Smooth muscle cell (in vitro differentiated cells): ENCODE results near the gene SCUBE2. TPM values are rescaled to one million over a fixed set of nuclear protein-coding genes. Genes with fewer than 3 reads are reported as not detected.

Experiments
- DNase-seq: peaks from one replicate; lab custom pipeline; 2025; ENCODE audit not compliant: unreplicated experiment; lab: John Stamatoyannopoulos, UW
- H2AFZ ChIP-seq: fragments of 200-600 bp; sonication (generic); 2 replicates; pipeline ENCODE4 v1.6.0; 2016; ENCODE audit warnings: antibody characterized with exemption, low read depth, mild to moderate bottlenecking
- H3F3A ChIP-seq: fragments of 200-600 bp; sonication (generic); 2 replicates; pipeline ENCODE4 v1.6.0; 2017; ENCODE audit warnings: antibody characterized with exemption, low read depth
- H3K27ac ChIP-seq: fragments of 200-600 bp; sonication (generic); 2 replicates; pipeline ENCODE4 v1.5.1; 2016; ENCODE audit warnings: low read depth, mild to moderate bottlenecking
- H3K27me3 ChIP-seq: fragments of 200-600 bp; sonication (generic); 2 replicates; pipeline ENCODE4 v1.6.1; 2016; ENCODE audit warnings: low read depth, mild to moderate bottlenecking
- H3K36me3 ChIP-seq: fragments of 200-600 bp; sonication (generic); 2 replicates; pipeline ENCODE4 v1.5.1; 2016; ENCODE audit warnings: low read depth
- H3K4me1 ChIP-seq: fragments of 200-600 bp; sonication (generic); 2 replicates; pipeline ENCODE4 v1.5.1; 2016; ENCODE audit warnings: low read depth
- H3K4me2 ChIP-seq: fragments of 200-600 bp; sonication (generic); 2 replicates; pipeline ENCODE4 v1.6.0; 2016; ENCODE audit warnings: mild to moderate bottlenecking
- H3K4me3 ChIP-seq: fragments of 200-600 bp; sonication (generic); 2 replicates; pipeline ENCODE4 v1.5.1; 2016; ENCODE audit warnings: mild to moderate bottlenecking
- H3K79me2 ChIP-seq: fragments of 200-600 bp; sonication (generic); 2 replicates; pipeline ENCODE4 v1.6.0; 2016; ENCODE audit warnings: low read depth, mild to moderate bottlenecking
- H3K9ac ChIP-seq: fragments of 200-600 bp; sonication (generic); 2 replicates; pipeline ENCODE4 v1.6.0; 2016; ENCODE audit warnings: low read depth
- H3K9me3 ChIP-seq: fragments of 200-600 bp; sonication (generic); replicated peaks from 2 replicates; pipeline ENCODE4 v1.5.1; 2016; ENCODE audit warnings: low read depth
- H4K20me1 ChIP-seq: fragments of 200-600 bp; sonication (generic); 2 replicates; pipeline ENCODE4 v1.6.0; 2016; ENCODE audit warnings: low read depth
- WGBS: methylation state at CpG from one replicate; pipeline ENCODE4 v1.1.7; 2016; ENCODE audit warnings: low lambda C conversion rate; 5-methylcytosine and 5-hydroxymethylcytosine counted together
- polyA plus RNA-seq: library from polyadenylated mRNA; unstranded; fragments of >200 nt; fragmentation: Nextera tagmentation; extraction: Ambion mirVana; gene quantifications from 2 replicates; pipeline ENCODE4 v1.2.1, GENCODE V29; 2016
- total RNA-seq: library from RNA; depleted of rRNA; stranded (reverse); fragments of >200 nt; gene quantifications from 2 replicates; pipeline ENCODE4 v1.2.3, GENCODE V29; 2014
- TF ChIP-seq, protein P1 (sequence below): fragments of 200-600 bp; sonication (generic); IDR thresholded peaks from 2 replicates; pipeline ENCODE4 v1.5.1; 2017; ENCODE audit warnings: borderline replicate concordance, mild to moderate bottlenecking, antibody characterized with exemption; ENCODE audit not compliant: insufficient read depth, poor library complexity, severe bottlenecking

The SCUBE2 gene
- total RNA-seq: 5.0 and 6.7 TPM in 2 replicates
- polyA plus RNA-seq: 1.4 and 2.2 TPM in 2 replicates

- H3K4me3 ChIP-seq: peak within 1 kb of the TSS; percentile 59
- no peak for DNase-seq
- no peaks in the 10 kb centered on the region for H3K36me3 ChIP-seq
- H3K4me2 ChIP-seq: peak within 1 kb of the TSS; percentile 95
- H2AFZ ChIP-seq: peak within 1 kb of the TSS; percentile 40
- H3K27me3 ChIP-seq: peaks cover 49% of the 10 kb centered on the region
- no peaks in the 10 kb centered on the region for H3F3A ChIP-seq
- no peak within 1 kb of the TSS for H3K27ac ChIP-seq
- no peaks in the 10 kb centered on the region for H3K79me2 ChIP-seq
- TF ChIP-seq, protein P1, sequence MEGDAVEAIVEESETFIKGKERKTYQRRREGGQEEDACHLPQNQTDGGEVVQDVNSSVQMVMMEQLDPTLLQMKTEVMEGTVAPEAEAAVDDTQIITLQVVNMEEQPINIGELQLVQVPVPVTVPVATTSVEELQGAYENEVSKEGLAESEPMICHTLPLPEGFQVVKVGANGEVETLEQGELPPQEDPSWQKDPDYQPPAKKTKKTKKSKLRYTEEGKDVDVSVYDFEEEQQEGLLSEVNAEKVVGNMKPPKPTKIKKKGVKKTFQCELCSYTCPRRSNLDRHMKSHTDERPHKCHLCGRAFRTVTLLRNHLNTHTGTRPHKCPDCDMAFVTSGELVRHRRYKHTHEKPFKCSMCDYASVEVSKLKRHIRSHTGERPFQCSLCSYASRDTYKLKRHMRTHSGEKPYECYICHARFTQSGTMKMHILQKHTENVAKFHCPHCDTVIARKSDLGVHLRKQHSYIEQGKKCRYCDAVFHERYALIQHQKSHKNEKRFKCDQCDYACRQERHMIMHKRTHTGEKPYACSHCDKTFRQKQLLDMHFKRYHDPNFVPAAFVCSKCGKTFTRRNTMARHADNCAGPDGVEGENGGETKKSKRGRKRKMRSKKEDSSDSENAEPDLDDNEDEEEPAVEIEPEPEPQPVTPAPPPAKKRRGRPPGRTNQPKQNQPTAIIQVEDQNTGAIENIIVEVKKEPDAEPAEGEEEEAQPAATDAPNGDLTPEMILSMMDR: no peak
- no peaks in the 10 kb centered on the region for H4K20me1 ChIP-seq
- peaks cover 8% of the 10 kb centered on the region for H3K4me1 ChIP-seq
- no peaks in the 10 kb centered on the region for H3K9me3 ChIP-seq
- H3K9ac ChIP-seq: no peak within 1 kb of the TSS
- 6% methylated on average over 23 of the region's 113 CpGs for WGBS
Observed at GRCh38 chr11:9091044-9091922, at the start of gene SCUBE2. SCUBE2 (minus strand) TSS chr11:9091599; CDS start chr11:9091528, 71 bp downstream.

GRCh38 chr11:9141186-9141585, 49.8 kb upstream of the SCUBE2 start:
- H3K36me3 ChIP-seq: no peaks in the 10 kb centered on the region
- no peaks in the 10 kb centered on the region for H3K27me3 ChIP-seq
- TF ChIP-seq, protein P1: no peak
- peak overlapping the region; percentile 19 for H3K27ac ChIP-seq
- no peak for DNase-seq
- peaks cover 5% of the 10 kb centered on the region for H3K4me1 ChIP-seq
- 86% methylated on average over 7 of the region's 7 CpGs for WGBS
- no peak overlapping the region for H3K9ac ChIP-seq
- H2AFZ ChIP-seq: no peak overlapping the region
- peaks cover 13% of the 10 kb centered on the region for H3F3A ChIP-seq
- H3K4me2 ChIP-seq: no peak overlapping the region
- H4K20me1 ChIP-seq: peaks cover 3% of the 10 kb centered on the region
- H3K9me3 ChIP-seq: no peaks in the 10 kb centered on the region
- H3K79me2 ChIP-seq: no peaks in the 10 kb centered on the region
- no peak overlapping the region for H3K4me3 ChIP-seq

- H3K27ac ChIP-seq: peak overlapping the region; percentile 79
Observed at GRCh38 chr11:9139628-9140357, 48.4 kb upstream of the SCUBE2 start.

More at GRCh38 chr11:9139628-9140357, 48.4 kb upstream of the SCUBE2 start:
- no peaks in the 10 kb centered on the region for H3K4me1 ChIP-seq
- H3K36me3 ChIP-seq: no peaks in the 10 kb centered on the region
- no peaks in the 10 kb centered on the region for H3K9me3 ChIP-seq
- WGBS: 95% methylated on average over 7 of the region's 7 CpGs
- H3K4me3 ChIP-seq: no peak overlapping the region
- no peaks in the 10 kb centered on the region for H3K79me2 ChIP-seq
- peaks cover 3% of the 10 kb centered on the region for H4K20me1 ChIP-seq
- TF ChIP-seq, protein P1: no peak
- DNase-seq: no peak
- peaks cover 13% of the 10 kb centered on the region for H3F3A ChIP-seq
- H3K9ac ChIP-seq: no peak overlapping the region
- H2AFZ ChIP-seq: no peak overlapping the region
- H3K4me2 ChIP-seq: no peak overlapping the region
- no peaks in the 10 kb centered on the region for H3K27me3 ChIP-seq
